AML-193 (cell line): Measurements from ENCODE around the gene RFX8.
"Not testable (repeated sequence)": the region's sequence is repeated elsewhere in the genome, so short reads cannot be mapped to it uniquely, and the experiment has no call there.

Experiments
- DNase-seq, 2 experiments: peaks; one replicate each; lab custom pipeline; 2025; lab: John Stamatoyannopoulos, UW

RFX8 gene

GRCh38 chr2:101474731-101475384 lies at the start of gene RFX8:
TSS of gene RFX8 (minus strand) at chr2:101475112. CDS start at chr2:101466848, 8,264 bp downstream.
- DNase-seq = peak; percentile 98 to 99

- no peak for DNase-seq
These were observed 46.6 kb upstream of the RFX8 start for GRCh38 chr2:101521487-101521886.

GRCh38 chr2:101520246-101520645 lies 45.3 kb upstream of the RFX8 start:
- DNase-seq = no peak

GRCh38 chr2:101518578-101519492 lies 43.9 kb upstream of the RFX8 start:
- no peak for DNase-seq

GRCh38 chr2:101517758-101518271 lies 42.9 kb upstream of the RFX8 start:
- peak in 1 of 2 experiments; percentile 18 for DNase-seq

- peak; percentile 86 to 89 for DNase-seq
These were observed 42.1 kb upstream of the RFX8 start for GRCh38 chr2:101516823-101517690.

GRCh38 chr2:101516349-101516748 lies 41.4 kb upstream of the RFX8 start:
- DNase-seq = no peak

- DNase-seq = no peak
These were observed 40.6 kb upstream of the RFX8 start for GRCh38 chr2:101515477-101515876.

- no peak for DNase-seq
These were observed 38.1 kb upstream of the RFX8 start for GRCh38 chr2:101512993-101513392.

GRCh38 chr2:101511381-101511780 lies 36.5 kb upstream of the RFX8 start:
- no peak for DNase-seq

GRCh38 chr2:101509499-101510284 lies 34.8 kb upstream of the RFX8 start:
- DNase-seq = peak; percentile 78 to 90

- no peak for DNase-seq
These were observed 33.7 kb upstream of the RFX8 start for GRCh38 chr2:101508636-101509035.

GRCh38 chr2:101505276-101505675 lies 30.4 kb upstream of the RFX8 start:
- not testable (repeated sequence) for DNase-seq

GRCh38 chr2:101504744-101505143 lies 29.8 kb upstream of the RFX8 start:
- not testable (repeated sequence) for DNase-seq

- DNase-seq = no peak
These were observed 27.2 kb upstream of the RFX8 start for GRCh38 chr2:101502095-101502494.

GRCh38 chr2:101501443-101501842 lies 26.5 kb upstream of the RFX8 start:
- DNase-seq = no peak

- no peak for DNase-seq
These were observed 25.9 kb upstream of the RFX8 start for GRCh38 chr2:101500860-101501259.

- DNase-seq = no peak
These were observed 25.3 kb upstream of the RFX8 start for GRCh38 chr2:101500180-101500579.

- no peak for DNase-seq
These were observed 21.4 kb upstream of the RFX8 start for GRCh38 chr2:101496279-101496678.

- no peak for DNase-seq
These were observed 18.1 kb upstream of the RFX8 start for GRCh38 chr2:101492936-101493473.

GRCh38 chr2:101486994-101487393 lies 12.1 kb upstream of the RFX8 start:
- no peak for DNase-seq
